ENCODE measurements around the gene PCAT6.

- no peak for TF ChIP-seq CTCF (IDR thresholded peaks at IDR 0.05)
- TF ChIP-seq POLR2A (IDR thresholded peaks at IDR 0.05): no peak
These were observed 22.0 kb upstream of the PCAT6 start for GRCh38 chr1:202788800-202789199.

Data from prostate gland (tissue), 2 donors.